Measurements from ENCODE around the gene GJA3.

The GJA3 gene

DNA sequence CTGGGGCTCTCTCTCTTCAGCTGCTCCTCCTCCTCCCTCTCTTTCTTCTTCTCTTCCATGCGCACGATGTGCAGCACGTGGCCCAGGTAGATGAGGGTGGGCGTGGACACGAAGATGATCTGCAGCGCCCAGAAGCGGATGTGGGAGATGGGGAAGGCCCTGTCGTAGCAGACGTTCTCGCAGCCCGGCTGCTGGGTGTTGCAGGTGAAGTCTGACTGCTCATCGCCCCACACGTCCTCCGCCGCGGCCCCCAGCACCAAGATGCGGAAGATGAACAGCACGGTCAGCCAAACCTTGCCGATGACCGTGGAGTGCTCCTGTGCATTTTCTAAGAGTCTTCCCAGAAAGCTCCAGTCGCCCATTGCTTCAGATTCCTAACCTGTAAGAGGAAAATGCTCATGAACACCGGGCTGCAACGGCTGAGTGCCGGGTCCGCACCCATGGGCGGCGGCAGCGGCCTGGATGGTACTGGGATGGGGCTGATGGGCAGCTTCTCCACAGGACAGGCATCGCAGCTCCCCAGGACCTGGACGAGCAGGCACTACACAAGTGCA lies 17.8 kb downstream of the GJA3 start:
- no peak for TF ChIP-seq CTCF (IDR thresholded peaks at IDR 0.05; ENCODE audit: insufficient read depth, low read depth, low read length, missing control alignments)
- no peak overlapping the region for H3K4me3 ChIP-seq (ENCODE audit: low read length)
- no peak for DNase-seq (ENCODE audit: low read depth)

DNA sequence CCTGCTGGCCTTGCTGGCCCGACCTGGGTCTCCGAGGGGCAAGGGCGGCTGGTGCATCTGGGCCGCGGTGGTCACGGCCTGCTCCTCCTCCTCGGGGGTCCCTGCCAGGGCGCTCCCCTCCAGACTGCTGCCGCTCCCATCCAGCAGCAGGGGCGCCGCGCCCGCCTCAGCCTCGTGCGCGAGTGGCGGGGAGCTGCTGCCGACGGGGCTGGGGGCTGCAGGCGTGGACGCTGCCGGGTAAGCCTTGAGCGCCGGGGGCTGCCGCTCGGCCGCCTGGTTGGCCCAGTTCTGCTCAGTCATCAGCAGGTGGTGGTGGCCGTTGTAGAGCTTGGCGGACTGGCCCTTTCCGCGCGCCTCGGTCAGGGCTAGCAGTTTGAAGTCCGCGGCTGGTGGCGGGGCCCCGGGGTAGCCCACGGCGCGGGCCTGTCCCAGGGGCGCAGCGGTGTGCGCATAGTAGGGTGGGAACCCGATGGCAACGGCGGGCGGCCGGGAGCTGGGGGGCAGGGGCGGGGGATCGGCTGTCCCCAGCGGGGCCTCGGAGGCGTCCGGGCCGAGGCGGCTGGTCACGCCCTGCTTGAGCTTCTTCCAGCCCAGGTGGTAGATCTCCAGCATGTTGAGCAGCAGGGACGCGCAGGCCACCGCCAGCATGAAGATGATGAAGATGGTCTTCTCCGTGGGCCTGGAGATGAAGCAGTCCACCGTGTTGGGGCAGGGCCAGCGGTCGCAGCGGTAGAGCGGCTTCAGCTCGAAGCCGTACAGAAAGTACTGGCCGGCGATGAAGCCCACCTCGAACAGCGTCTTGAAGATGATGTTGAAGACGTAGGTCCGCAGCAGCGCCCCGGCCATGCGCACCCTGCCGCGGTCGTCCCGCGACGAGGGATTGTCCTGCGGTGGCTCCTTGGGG lies 18.6 kb downstream of the GJA3 start:
- H3K4me3 ChIP-seq (ENCODE audit: low read length): no peak overlapping the region
- TF ChIP-seq CTCF (IDR thresholded peaks at IDR 0.05; ENCODE audit: insufficient read depth, low read depth, low read length, missing control alignments): no peak
- no peak for DNase-seq (ENCODE audit: low read depth)

- no peak for DNase-seq (ENCODE audit: low read depth)
- no peak for TF ChIP-seq CTCF (IDR thresholded peaks at IDR 0.05; ENCODE audit: insufficient read depth, low read depth, low read length, missing control alignments)
- no peak overlapping the region for H3K4me3 ChIP-seq (ENCODE audit: low read length)
Measured at GRCh38 chr13:20141238-20142022, 19.4 kb downstream of the GJA3 start.

- no peak overlapping the region for H3K4me3 ChIP-seq (ENCODE audit: low read length)
- TF ChIP-seq CTCF (IDR thresholded peaks at IDR 0.05; ENCODE audit: insufficient read depth, low read depth, low read length, missing control alignments): no peak
- no peak for DNase-seq (ENCODE audit: low read depth)
Measured at GRCh38 chr13:20140487-20140886, 20.4 kb downstream of the GJA3 start.

GRCh38 chr13:20137875-20138274 lies 23.0 kb downstream of the GJA3 start:
- no peak for TF ChIP-seq CTCF (IDR thresholded peaks at IDR 0.05; ENCODE audit: insufficient read depth, low read depth, low read length, missing control alignments)
- no peak overlapping the region for H3K4me3 ChIP-seq (ENCODE audit: low read length)
- DNase-seq (ENCODE audit: low read depth): no peak

DNA sequence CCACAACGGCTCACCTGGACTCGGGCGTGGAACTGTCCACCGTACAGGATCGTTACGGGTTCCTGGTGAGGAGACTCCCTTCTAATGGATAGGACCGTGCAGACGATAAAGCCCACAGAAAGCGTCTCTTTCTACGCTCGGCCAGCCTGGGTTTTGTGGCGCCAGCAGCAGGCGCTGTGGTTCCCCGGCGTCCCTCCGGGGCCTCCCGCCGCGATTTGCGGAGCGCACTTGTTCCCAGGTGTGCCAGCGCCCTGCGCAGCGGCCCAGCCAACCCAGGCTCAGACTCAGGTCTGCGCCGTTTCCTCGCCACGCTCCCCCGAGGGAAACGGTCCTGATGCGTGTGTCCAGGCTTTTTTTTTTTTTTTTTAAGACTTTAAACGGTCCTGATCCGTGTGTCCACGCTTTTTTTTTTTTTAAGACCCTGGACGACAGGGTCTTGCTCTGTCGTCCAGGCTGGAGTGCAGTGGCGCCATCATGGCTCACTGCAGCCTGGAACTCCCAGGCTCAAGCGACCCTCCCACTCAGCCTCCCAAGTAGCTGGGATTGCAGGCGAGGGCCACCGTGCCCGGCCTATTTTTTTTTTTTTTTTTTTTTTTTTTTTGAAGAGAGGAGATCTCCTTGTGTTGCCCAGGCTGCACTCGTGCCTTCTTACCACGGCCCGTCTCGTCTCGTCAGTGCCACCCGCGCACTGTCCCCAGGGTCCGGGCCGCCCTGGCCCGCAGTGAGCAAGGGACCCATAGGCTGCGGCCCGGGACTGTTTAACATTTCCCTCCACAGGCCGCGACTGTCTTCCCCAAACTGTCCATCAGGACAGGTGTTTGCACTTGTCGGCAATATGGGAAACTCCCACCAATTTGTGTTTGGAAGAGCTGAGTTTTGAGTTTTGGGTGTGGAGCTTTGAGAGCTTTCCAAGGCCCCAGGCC lies 23.8 kb downstream of the GJA3 start:
- peak; percentile 47 for DNase-seq (ENCODE audit: low read depth)
- TF ChIP-seq CTCF (IDR thresholded peaks at IDR 0.05; ENCODE audit: insufficient read depth, low read depth, low read length, missing control alignments): peak; percentile 47
- no peak overlapping the region for H3K4me3 ChIP-seq (ENCODE audit: low read length)
